Glomerular visceral epithelial cell (primary cell): ENCODE measurements around the gene GUSB.

Source experiments
- DNase-seq: peaks from one replicate; pipeline ENCODE4 v3.0.0-alpha.2; 2016; ENCODE audit errors: extremely low spot score

GUSB gene

GRCh38 chr7:65931685-65932084 is 50.3 kb downstream of the GUSB start:
- no peak for DNase-seq

DNA sequence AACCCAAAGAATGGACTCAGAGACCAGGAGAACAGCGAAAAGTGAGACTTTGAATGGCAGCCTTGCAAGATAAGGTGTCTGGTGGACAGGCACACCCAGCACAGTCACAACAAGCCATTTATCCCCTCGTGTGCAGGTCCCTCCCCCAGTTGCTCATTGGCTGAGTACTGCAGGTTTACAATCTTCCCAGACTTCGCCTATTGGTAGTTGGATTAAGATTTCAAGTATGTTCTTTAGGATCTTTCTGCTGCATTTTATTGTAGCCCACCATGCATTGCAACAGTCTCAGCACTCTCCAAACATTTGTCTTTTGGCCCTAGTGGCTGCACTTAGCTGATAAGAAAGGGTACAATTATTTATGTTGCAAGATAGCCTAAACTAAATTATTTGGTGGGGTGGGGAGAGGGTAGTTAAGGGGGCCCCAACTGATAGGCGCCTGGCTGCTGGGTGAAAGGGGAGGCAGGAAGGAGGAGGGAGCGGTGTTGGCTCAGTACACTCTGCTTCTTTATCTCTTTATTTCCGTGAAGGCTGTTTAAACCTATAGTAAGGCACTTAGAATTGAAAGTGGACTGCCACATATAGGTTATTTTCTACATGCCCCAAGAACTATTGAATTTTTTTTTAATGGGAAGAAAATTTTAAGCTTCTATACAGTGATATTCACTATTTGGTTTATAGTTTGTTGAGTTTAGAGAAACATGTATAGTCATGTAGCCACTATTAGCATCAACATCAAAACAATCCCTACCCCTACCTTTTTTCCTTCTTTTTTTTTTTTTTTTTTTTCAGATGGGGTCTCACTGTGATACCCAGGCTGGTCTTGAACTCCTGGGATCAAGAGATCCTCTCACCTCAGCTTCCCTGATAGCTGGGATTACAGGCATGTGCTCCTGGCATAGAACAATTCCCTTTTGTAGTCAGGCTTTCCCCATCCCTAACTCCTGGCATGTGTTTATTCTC is 54.2 kb downstream of the GUSB start:
- no peak for DNase-seq

DNA sequence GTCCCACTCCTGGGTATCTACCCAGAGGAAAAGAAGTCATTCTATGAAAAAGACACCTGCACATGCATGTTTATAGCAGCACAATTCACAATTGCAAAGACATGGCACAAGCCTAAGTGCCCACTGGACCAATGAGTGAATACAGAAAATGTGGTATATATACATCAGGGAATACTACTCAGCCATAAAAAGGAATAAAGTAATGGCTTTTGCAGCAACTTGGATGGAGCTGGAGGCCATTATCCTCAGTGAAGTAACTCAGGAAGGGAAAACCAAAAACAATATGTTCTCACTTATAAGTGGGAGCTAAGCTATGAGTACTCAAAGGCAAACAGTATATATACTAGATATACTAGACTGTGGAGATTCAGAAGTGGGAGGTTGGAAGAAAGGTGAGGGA is 55.4 kb downstream of the GUSB start:
- no peak for DNase-seq

- no peak for DNase-seq
Measured at GRCh38 chr7:65925040-65925439, 57.0 kb downstream of the GUSB start.

DNA sequence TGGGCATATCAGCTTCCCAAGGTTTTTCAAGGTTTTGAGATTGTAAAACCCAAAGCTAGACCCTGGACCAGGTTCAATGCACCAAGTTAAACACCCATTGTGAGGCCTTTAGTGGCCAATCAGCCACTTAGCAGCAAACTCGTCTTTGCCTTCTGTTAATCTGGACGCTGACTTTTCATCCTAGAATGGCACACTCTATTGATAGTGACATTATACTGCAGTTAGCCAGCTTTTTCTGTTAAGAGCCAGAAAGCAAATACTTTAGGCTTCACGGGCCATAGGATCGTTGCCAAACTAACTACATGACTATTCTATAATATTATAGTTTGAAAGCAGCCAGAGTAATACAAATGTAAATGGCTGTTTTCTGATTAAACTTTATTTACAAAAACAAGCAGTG is 57.8 kb downstream of the GUSB start:
- no peak for DNase-seq

- no peak for DNase-seq
Measured at GRCh38 chr7:65923316-65923715, 58.7 kb downstream of the GUSB start.

- DNase-seq = no peak
Measured at GRCh38 chr7:65915921-65916657, 65.9 kb downstream of the GUSB start.

- no peak for DNase-seq
Measured at GRCh38 chr7:65912237-65912636, 69.8 kb downstream of the GUSB start.
